K562 (cell line): ENCODE results near the gene SORCS2. TPM values are rescaled to one million over a fixed set of nuclear protein-coding genes. Genes with fewer than 3 reads are reported as not detected.

Experiments
- BMI1 ChIP-seq: fragments of 150-350 bp; IDR thresholded peaks from 2 replicates; pipeline ENCODE4 v1.6.1; 2014; ENCODE audit warnings: low read length
- NFIX ChIP-seq: fragments of 250-450 bp; sonication (Bioruptor Pico); IDR thresholded peaks from 2 replicates; pipeline ENCODE4 v1.4.0; 2020; ENCODE audit warnings: low read depth, mild to moderate bottlenecking, moderate library complexity
- polyA plus RNA-seq, 8 experiments: library from polyadenylated mRNA; depleted of rRNA in 4 of 8; stranded (reverse) in 5 of 8; unstranded in 3 of 8; fragments of >200 nt; fragmentation: Nextera tagmentation in 2 of 8; fragmentation: Illumina TruSeq in 1 of 8; extraction: Ambion mirVana in 2 of 8; extraction: Trizol in 1 of 8; gene quantifications; 2 replicates each; pipeline versions ENCODE4 v1.2.1 to v1.2.3, GENCODE V29; 2011 to 2014; ENCODE audit warnings: inconsistent platforms in 1 of 8, missing spikeins in 1 of 8
- total RNA-seq, 7 experiments: library from RNA; depleted of rRNA in 6 of 7; stranded (reverse); fragments of >200 nt in 6 of 7; fragmentation: Illumina TruSeq in 2 of 7; extraction: Trizol in 2 of 7; gene quantifications; 2 replicates each; pipeline versions ENCODE4 v1.2.1 to v1.2.3, GENCODE V29; 2011 to 2021; ENCODE audit warnings: low replicate concordance in 1 of 7
- TF ChIP-seq, protein P1 (sequence below): fragments of 450-650 bp; IDR thresholded peaks from 2 replicates; pipeline ENCODE4 v1.6.1; 2016; ENCODE audit warnings: low read depth

Gene SORCS2
- total and polyA plus RNA-seq, 9 of the 15 experiments (the other 6 are each of a cell fraction or from before 2014, with no cell fraction given) = not detected

DNA sequence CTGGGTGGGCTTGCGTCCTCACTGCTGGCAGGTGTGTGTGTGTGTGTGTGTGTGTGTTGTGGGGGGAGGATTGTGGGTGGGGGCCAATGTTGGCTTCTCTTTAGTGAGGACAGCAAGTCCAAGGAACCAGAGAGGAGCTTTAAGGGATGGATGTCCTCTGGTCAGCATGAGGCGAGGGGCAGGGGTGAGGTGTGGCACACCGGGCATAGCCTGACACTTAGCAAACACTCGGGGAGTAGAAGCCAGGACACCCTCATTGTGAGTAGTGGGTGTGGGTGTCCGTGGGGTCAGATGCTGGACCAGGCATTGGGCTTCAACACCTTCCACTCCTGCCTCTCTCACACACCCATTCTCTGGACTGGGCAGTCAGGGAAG, 2.8 kb downstream of the SORCS2 start (continued):
- TF ChIP-seq, protein P1, sequence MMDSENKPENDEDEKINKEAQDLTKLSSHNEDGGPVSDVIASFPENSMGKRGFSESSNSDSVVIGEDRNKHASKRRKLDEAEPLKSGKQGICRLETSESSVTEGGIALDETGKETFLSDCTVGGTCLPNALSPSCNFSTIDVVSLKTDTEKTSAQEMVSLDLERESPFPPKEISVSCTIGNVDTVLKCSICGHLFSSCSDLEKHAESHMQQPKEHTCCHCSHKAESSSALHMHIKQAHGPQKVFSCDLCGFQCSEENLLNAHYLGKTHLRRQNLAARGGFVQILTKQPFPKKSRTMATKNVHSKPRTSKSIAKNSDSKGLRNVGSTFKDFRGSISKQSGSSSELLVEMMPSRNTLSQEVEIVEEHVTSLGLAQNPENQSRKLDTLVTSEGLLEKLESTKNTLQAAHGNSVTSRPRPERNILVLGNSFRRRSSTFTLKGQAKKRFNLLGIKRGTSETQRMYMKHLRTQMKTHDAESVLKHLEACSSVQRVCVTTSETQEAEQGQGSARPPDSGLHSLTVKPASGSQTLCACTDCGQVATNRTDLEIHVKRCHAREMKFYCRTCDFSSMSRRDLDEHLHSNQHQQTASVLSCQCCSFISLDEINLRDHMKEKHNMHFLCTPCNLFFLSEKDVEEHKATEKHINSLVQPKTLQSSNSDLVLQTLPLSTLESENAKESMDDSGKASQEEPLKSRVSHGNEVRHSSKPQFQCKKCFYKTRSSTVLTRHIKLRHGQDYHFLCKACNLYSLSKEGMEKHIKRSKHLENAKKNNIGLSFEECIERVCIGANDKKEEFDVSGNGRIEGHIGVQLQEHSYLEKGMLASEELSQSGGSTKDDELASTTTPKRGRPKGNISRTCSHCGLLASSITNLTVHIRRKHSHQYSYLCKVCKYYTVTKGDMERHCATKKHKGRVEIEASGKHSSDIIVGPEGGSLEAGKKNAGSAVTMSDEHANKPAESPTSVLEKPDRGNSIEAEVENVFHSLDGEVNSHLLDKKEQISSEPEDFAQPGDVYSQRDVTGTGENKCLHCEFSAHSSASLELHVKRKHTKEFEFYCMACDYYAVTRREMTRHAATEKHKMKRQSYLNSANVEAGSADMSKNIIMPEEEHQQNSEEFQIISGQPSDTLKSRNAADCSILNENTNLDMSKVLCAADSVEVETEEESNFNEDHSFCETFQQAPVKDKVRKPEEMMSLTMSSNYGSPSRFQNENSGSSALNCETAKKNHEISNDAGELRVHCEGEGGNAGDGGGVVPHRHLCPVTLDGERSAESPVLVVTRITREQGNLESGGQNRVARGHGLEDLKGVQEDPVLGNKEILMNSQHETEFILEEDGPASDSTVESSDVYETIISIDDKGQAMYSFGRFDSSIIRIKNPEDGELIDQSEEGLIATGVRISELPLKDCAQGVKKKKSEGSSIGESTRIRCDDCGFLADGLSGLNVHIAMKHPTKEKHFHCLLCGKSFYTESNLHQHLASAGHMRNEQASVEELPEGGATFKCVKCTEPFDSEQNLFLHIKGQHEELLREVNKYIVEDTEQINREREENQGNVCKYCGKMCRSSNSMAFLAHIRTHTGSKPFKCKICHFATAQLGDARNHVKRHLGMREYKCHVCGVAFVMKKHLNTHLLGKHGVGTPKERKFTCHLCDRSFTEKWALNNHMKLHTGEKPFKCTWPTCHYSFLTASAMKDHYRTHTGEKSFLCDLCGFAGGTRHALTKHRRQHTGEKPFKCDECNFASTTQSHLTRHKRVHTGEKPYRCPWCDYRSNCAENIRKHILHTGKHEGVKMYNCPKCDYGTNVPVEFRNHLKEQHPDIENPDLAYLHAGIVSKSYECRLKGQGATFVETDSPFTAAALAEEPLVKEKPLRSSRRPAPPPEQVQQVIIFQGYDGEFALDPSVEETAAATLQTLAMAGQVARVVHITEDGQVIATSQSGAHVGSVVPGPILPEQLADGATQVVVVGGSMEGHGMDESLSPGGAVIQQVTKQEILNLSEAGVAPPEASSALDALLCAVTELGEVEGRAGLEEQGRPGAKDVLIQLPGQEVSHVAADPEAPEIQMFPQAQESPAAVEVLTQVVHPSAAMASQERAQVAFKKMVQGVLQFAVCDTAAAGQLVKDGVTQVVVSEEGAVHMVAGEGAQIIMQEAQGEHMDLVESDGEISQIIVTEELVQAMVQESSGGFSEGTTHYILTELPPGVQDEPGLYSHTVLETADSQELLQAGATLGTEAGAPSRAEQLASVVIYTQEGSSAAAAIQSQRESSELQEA = no peak
- no peak for TF ChIP-seq BMI1
- no peak for TF ChIP-seq NFIX (CRISPR knock-in tag)
